Bronchus fibroblast of lung (primary cell): ENCODE data around the gene SRP19. TPM values are rescaled to one million over a fixed set of nuclear protein-coding genes. Genes with fewer than 3 reads are reported as not detected.

Experiments used
- total RNA-seq: library from RNA; depleted of rRNA; stranded (reverse); fragments of >200 nt; gene quantifications from 2 replicates; pipeline ENCODE4 v1.2.3, GENCODE V29; 2015

Gene SRP19
- 46.8 and 91.1 TPM in 2 replicates for total RNA-seq

GRCh38 chr5:112860929-112861637 is at the start of gene SRP19:
Gene SRP19 (plus strand): TSS chr5:112861287. CDS start chr5:112861377, 90 bp downstream.

Other genes with a start within 250 kb of the SRP19 start
- gene APC, start 123.4 kb upstream of the SRP19 start, total RNA-seq, result 15.8 and 22.4 TPM in 2 replicates
- 38.2 and 43.1 TPM in 2 replicates for gene REEP5, start 60.9 kb downstream of the SRP19 start, total RNA-seq
- 8.9 and 11.1 TPM in 2 replicates for gene DCP2, start 115.5 kb downstream of the SRP19 start, total RNA-seq